K562 (cell line): Measurements from ENCODE around the gene PHF14. TPM values are rescaled to one million over a fixed set of nuclear protein-coding genes. Genes with fewer than 3 reads are reported as not detected.

Source experiments
- ATAC-seq: fragments of 200-7000 bp; cut with Tn5 transposase; 3 replicates; pipeline ENCODE4 v1.9.1; 2020; ENCODE audit warnings: moderate library complexity
- BruUV-seq: library from RNA; stranded (reverse); fragments of 400-500 nt; replicated peaks from 2 replicates; lab custom pipeline; 2021; lab: Mats Ljungman, UMichigan
- CTCF ChIA-PET: fragments of 300-600 bp; formaldehyde crosslinking; extraction: SDS; loops from one replicate; lab custom pipeline; 2021; ENCODE audit warnings: low intra/inter-chr PET ratio; lab: Yijun Ruan, JAX
- POLR2A ChIA-PET: fragments of 300-600, 350-650 bp; sonication (Branson Sonifier 250); formaldehyde crosslinking; extraction: SDS; loops from one replicate; lab custom pipeline; 2021; ENCODE audit warnings: antibody characterized with exemption, inconsistent platforms; lab: Yijun Ruan, JAX
- DNase-seq, 4 experiments: peaks; one replicate each; pipeline versions ENCODE4 v3.0.0 to v3.0.0-alpha.2; 2011 to 2018; ENCODE audit warnings: low spot score in 3 of 4, mixed read lengths in 3 of 4; ENCODE audit errors: extremely low read depth in 1 of 4
- FAIRE-seq: peaks from 2 replicates; lab custom pipeline; 2011; peaks lifted over from hg19 to GRCh38; lab: Jason Lieb, UNC
- H2AFZ ChIP-seq: 2 replicates; pipeline ENCODE4 v1.6.0; 2011; ENCODE audit warnings: low read depth, low read length, control low read depth, inconsistent platforms
- H3K27ac ChIP-seq: fragments of 200-600 bp; 3 replicates; pipeline ENCODE4 v1.8.0; 2011; ENCODE audit warnings: low read depth, mild to moderate bottlenecking, control low read depth, inconsistent platforms, low read length, moderate library complexity, mixed read lengths; ENCODE audit errors: extremely low read depth
- H3K27me3 ChIP-seq, 2 experiments: fragments of 300-600 bp in 1 of 2; 2 replicates in 1 of 2; 3 replicates in 1 of 2; pipeline versions ENCODE4 v1.6.0 to v1.8.0; 2011; ENCODE audit warnings: inconsistent platforms in 2 of 2, low read length in 2 of 2, mild to moderate bottlenecking in 1 of 2, mixed read lengths in 1 of 2, moderate library complexity in 1 of 2; ENCODE audit not compliant: control insufficient read depth in 2 of 2, insufficient read depth in 2 of 2
- H3K36me3 ChIP-seq: fragments of 300-600 bp; 3 replicates; pipeline ENCODE4 v1.8.0; 2011; ENCODE audit warnings: mild to moderate bottlenecking, low read length, inconsistent platforms; ENCODE audit not compliant: control insufficient read depth, insufficient read depth
- H3K4me1 ChIP-seq, 2 experiments: fragments of 200-600 bp in 1 of 2; replicated peaks in 1 of 2; 2 replicates in 1 of 2; 3 replicates in 1 of 2; pipeline versions ENCODE4 v1.5.1 to v1.8.0; 2011; ENCODE audit warnings: inconsistent platforms in 2 of 2, low read length in 2 of 2, mild to moderate bottlenecking in 1 of 2, mixed read lengths in 1 of 2, moderate library complexity in 1 of 2; ENCODE audit not compliant: control insufficient read depth in 2 of 2, insufficient read depth in 2 of 2
- H3K4me2 ChIP-seq: 2 replicates; pipeline ENCODE4 v1.6.1; 2011; ENCODE audit warnings: low read length, control low read depth, inconsistent platforms, mixed read lengths; ENCODE audit not compliant: insufficient read depth
- H3K4me3 ChIP-seq: fragments of 200-600 bp; sonication (generic), shearing (Covaris generic); 2 replicates; pipeline ENCODE4 v1.5.1; 2016; ENCODE audit warnings: control low read depth, inconsistent platforms
- H3K79me2 ChIP-seq: fragments of 200-600 bp; 3 replicates; pipeline ENCODE4 v1.8.0; 2011; ENCODE audit warnings: low read length, inconsistent platforms; ENCODE audit not compliant: control insufficient read depth, insufficient read depth
- H3K9ac ChIP-seq, 2 experiments: 2 replicates each; pipeline versions ENCODE4 v1.6.0 to v1.6.1; 2011; ENCODE audit warnings: low read depth in 2 of 2, low read length in 2 of 2, control low read depth in 1 of 2, inconsistent platforms in 1 of 2, mild to moderate bottlenecking in 1 of 2, mixed read lengths in 1 of 2; ENCODE audit not compliant: insufficient read depth in 1 of 2
- H3K9me1 ChIP-seq: one replicate; pipeline ENCODE4 v1.6.0; 2011; ENCODE audit warnings: inconsistent platforms, mild to moderate bottlenecking, low read length, moderate library complexity; ENCODE audit not compliant: control insufficient read depth, insufficient read depth
- H3K9me3 ChIP-seq: replicated peaks from 2 replicates; pipeline ENCODE4 v1.5.1; 2011; ENCODE audit warnings: low read depth, low read length, inconsistent platforms; ENCODE audit not compliant: control insufficient read depth, insufficient read depth
- H4K20me1 ChIP-seq: replicated peaks from 2 replicates; pipeline ENCODE4 v1.6.1; 2011; ENCODE audit warnings: low read length, inconsistent platforms, mixed read lengths; ENCODE audit not compliant: control insufficient read depth, insufficient read depth
- PHF20 ChIP-seq: fragments of 450-650 bp; IDR thresholded peaks from 2 replicates; pipeline ENCODE4 v1.6.1; 2018; ENCODE audit not compliant: partially characterized antibody
- WGBS: fragments of 100-300 bp; shearing (Covaris generic); methylation state at CpG from one replicate; pipeline ENCODE4 v1.1.6; 2016; ENCODE audit warnings: low coverage, mixed read lengths; ENCODE audit not compliant: insufficient coverage; ENCODE audit errors: missing lambda C conversion rate; 5-methylcytosine and 5-hydroxymethylcytosine counted together
- in situ Hi-C: fragments of 300-500 bp; cut with MboI; formaldehyde crosslinking; loops from 4 replicates; pipeline ENCODE4 v1.15.0; 2018; ENCODE audit warnings: inconsistent platforms, mixed read lengths
- intact Hi-C: fragments of 100-400 bp; cut with micrococcal nuclease; formaldehyde crosslinking; loops from 2 replicates; pipeline ENCODE4 v1.14.2; 2022
- polyA plus RNA-seq, 8 experiments: library from polyadenylated mRNA; depleted of rRNA in 4 of 8; stranded (reverse) in 5 of 8; unstranded in 3 of 8; fragments of >200 nt; fragmentation: Nextera tagmentation in 2 of 8; fragmentation: Illumina TruSeq in 1 of 8; extraction: Ambion mirVana in 2 of 8; extraction: Trizol in 1 of 8; gene quantifications; 2 replicates each; pipeline versions ENCODE4 v1.2.1 to v1.2.3, GENCODE V29; 2011 to 2014; ENCODE audit warnings: inconsistent platforms in 1 of 8, missing spikeins in 1 of 8
- total RNA-seq, 7 experiments: library from RNA; depleted of rRNA in 6 of 7; stranded (reverse); fragments of >200 nt in 6 of 7; fragmentation: Illumina TruSeq in 2 of 7; extraction: Trizol in 2 of 7; gene quantifications; 2 replicates each; pipeline versions ENCODE4 v1.2.1 to v1.2.3, GENCODE V29; 2011 to 2021; ENCODE audit warnings: low replicate concordance in 1 of 7
- TF ChIP-seq, protein P1 (sequence below): sonication (generic); formaldehyde crosslinking; IDR thresholded peaks from 2 replicates; pipeline ENCODE4 v1.4.0; 2020; ENCODE audit warnings: mild to moderate bottlenecking, missing genetic modification reagents
- TF ChIP-seq, protein P2 (sequence below): fragments of 250-450 bp; sonication (Bioruptor Pico); IDR thresholded peaks from 2 replicates; pipeline ENCODE4 v1.8.0; 2022; ENCODE audit warnings: moderate library complexity, mild to moderate bottlenecking, inconsistent platforms

The PHF14 gene
- total and polyA plus RNA-seq, 9 of the 15 experiments (the other 6 are each of a cell fraction or from before 2014, with no cell fraction given), result 27.5 to 67.6 (median 41.4) TPM

DNA sequence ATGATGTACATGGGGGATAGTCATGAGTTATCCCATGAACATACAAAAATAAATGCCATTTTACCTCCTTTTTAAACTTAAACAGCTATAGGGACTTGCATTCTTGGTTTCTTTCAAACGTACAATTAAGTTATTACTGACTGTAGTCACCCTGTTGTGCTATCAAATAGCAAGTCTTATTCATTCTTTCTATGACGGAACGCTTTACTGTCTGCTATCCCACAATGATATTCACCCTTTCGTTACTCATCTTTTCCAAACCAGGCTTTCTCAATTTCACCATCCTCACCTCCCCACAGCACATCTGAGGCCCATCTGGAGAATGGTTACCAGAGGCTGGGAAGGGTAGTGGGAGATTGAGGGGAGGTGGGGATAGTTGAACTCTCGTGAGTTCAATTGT is 218.8 kb downstream of the PHF14 start:
- BruUV-seq, result no TSS peak
- no peak for TF ChIP-seq PHF20
- TF ChIP-seq, protein P1, sequence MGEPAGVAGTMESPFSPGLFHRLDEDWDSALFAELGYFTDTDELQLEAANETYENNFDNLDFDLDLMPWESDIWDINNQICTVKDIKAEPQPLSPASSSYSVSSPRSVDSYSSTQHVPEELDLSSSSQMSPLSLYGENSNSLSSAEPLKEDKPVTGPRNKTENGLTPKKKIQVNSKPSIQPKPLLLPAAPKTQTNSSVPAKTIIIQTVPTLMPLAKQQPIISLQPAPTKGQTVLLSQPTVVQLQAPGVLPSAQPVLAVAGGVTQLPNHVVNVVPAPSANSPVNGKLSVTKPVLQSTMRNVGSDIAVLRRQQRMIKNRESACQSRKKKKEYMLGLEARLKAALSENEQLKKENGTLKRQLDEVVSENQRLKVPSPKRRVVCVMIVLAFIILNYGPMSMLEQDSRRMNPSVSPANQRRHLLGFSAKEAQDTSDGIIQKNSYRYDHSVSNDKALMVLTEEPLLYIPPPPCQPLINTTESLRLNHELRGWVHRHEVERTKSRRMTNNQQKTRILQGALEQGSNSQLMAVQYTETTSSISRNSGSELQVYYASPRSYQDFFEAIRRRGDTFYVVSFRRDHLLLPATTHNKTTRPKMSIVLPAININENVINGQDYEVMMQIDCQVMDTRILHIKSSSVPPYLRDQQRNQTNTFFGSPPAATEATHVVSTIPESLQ, result no peak
- TF ChIP-seq, protein P2, sequence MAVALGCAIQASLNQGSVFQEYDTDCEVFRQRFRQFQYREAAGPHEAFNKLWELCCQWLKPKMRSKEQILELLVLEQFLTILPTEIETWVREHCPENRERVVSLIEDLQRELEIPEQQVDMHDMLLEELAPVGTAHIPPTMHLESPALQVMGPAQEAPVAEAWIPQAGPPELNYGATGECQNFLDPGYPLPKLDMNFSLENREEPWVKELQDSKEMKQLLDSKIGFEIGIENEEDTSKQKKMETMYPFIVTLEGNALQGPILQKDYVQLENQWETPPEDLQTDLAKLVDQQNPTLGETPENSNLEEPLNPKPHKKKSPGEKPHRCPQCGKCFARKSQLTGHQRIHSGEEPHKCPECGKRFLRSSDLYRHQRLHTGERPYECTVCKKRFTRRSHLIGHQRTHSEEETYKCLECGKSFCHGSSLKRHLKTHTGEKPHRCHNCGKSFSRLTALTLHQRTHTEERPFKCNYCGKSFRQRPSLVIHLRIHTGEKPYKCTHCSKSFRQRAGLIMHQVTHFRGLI (CRISPR knock-in tag), result no peak
- H2AFZ ChIP-seq, result peak overlapping the region; percentile 34; the same call in 1 of the 2 replicates
- ChIA-PET CTCF (no interaction called here), POLR2A (no interaction called here)
- peaks cover 0 to 4% of the 10 kb centered on the region in 2 experiments; a peak in 1 of 5 replicates for H3K4me1 ChIP-seq
- no peak overlapping the region for H3K27ac ChIP-seq
- H3K9me3 ChIP-seq, result no peaks in the 10 kb centered on the region
- H3K4me2 ChIP-seq, result peak overlapping the region; percentile 23; the same call in 1 of the 2 replicates
- H3K36me3 ChIP-seq, result no peaks in the 10 kb centered on the region
- in situ Hi-C loops (no loop called here), intact Hi-C loops (no loop called here)
- no peak; the same call in 2 of the 3 replicates for ATAC-seq
- no peak overlapping the region for H3K4me3 ChIP-seq
- 18% methylated on average over 5 of the region's 5 CpGs for WGBS
- no peaks in the 10 kb centered on the region for H3K9me1 ChIP-seq
- H3K27me3 ChIP-seq, result peaks cover 0 to 6% of the 10 kb centered on the region in 2 experiments; a peak in 4 of 5 replicates
- no peak overlapping the region for H3K9ac ChIP-seq
- H3K79me2 ChIP-seq, result no peaks in the 10 kb centered on the region
- no peaks in the 10 kb centered on the region for H4K20me1 ChIP-seq
- no peak for DNase-seq
- FAIRE-seq, result no peak
